Measurements from ENCODE around the gene LIMS2. TPM values are rescaled to one million over a fixed set of nuclear protein-coding genes. Genes with fewer than 3 reads are reported as not detected.

Gene LIMS2, protein sequence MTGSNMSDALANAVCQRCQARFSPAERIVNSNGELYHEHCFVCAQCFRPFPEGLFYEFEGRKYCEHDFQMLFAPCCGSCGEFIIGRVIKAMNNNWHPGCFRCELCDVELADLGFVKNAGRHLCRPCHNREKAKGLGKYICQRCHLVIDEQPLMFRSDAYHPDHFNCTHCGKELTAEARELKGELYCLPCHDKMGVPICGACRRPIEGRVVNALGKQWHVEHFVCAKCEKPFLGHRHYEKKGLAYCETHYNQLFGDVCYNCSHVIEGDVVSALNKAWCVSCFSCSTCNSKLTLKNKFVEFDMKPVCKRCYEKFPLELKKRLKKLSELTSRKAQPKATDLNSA
- total RNA-seq = 24.8 and 28.9 TPM in 2 replicates

DNA sequence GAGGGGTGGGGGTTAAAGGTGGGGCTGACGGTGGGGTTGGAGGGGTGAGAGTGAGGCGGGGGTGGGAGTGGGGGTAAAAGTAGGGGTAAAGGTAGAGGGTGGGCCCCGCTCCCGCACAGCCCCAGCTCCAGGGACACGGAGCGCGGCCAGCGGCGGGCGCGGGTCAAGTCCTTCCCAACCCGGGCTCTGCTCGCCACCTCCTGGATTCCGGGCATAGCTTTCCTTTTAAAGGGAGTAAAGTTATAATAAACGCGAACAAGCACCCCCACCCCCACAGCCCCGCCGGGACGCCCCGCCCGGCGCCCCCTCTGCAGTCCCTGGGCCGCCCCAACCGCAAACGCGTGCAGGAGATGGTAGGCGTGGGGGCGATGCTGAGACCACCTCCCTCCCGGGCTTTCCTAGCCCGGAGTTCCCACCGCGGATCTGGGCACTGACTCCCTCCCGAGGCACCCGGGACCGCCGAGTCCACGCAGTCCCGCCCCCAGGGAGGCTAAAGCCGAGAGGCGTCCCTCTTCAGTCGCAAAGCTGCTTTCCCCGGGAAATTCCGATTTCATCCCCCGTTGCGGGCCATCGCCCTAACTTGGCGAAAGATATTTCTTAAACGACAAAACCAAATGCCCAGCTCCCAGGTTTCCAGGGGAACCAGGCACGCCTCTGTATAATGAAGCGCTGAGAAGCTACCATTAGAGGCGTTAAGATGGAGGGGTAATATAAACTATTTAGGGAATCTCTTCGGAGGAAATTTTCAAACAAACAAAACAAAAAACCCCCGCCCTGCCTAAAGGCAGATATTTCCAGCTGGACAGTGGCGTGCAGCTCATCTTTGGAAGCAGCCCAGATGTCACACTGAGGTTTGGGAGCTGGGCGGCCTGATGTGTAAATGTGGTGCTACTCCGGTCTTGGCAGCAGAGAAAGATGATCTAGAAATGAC, at the start of gene LIMS2:
LIMS2 (minus strand) TSS at position 200 of the 931 bp plus-strand sequence. CDS start 506 bp downstream, outside the sequence.
- H3K4me3 ChIP-seq (ENCODE audit: low read depth, low read length) = peak within 1 kb of the TSS; percentile 77
- DNase-seq (ENCODE audit: low read depth) = peak; percentile 56
- TF ChIP-seq, protein P1, sequence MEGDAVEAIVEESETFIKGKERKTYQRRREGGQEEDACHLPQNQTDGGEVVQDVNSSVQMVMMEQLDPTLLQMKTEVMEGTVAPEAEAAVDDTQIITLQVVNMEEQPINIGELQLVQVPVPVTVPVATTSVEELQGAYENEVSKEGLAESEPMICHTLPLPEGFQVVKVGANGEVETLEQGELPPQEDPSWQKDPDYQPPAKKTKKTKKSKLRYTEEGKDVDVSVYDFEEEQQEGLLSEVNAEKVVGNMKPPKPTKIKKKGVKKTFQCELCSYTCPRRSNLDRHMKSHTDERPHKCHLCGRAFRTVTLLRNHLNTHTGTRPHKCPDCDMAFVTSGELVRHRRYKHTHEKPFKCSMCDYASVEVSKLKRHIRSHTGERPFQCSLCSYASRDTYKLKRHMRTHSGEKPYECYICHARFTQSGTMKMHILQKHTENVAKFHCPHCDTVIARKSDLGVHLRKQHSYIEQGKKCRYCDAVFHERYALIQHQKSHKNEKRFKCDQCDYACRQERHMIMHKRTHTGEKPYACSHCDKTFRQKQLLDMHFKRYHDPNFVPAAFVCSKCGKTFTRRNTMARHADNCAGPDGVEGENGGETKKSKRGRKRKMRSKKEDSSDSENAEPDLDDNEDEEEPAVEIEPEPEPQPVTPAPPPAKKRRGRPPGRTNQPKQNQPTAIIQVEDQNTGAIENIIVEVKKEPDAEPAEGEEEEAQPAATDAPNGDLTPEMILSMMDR (IDR thresholded peaks at IDR 0.05; ENCODE audit: insufficient read depth, low read depth, low read length) = no peak

DNA sequence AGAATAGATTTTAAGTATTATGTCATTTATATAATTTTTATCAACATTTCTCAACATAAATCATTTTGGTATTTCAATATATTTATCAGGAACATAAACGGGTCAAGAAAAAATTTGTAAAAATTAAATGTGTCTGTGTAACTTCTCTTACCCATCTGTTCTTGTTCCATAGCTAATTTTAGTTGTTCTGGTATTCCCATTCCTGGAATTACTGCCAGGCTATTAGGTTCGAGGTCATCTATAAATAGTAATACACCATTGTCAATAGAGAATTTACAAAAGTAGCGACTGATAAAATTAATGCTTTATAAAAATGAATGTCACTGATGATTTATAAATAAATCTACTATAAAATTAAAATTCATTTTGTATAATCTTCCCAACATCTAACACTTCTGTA, 47.5 kb upstream of the LIMS2 start:
- DNase-seq (ENCODE audit: low read depth) = no peak
- H3K4me3 ChIP-seq (ENCODE audit: low read depth, low read length) = no peak overlapping the region
- TF ChIP-seq, protein P1 (IDR thresholded peaks at IDR 0.05; ENCODE audit: insufficient read depth, low read depth, low read length) = no peak

DNA sequence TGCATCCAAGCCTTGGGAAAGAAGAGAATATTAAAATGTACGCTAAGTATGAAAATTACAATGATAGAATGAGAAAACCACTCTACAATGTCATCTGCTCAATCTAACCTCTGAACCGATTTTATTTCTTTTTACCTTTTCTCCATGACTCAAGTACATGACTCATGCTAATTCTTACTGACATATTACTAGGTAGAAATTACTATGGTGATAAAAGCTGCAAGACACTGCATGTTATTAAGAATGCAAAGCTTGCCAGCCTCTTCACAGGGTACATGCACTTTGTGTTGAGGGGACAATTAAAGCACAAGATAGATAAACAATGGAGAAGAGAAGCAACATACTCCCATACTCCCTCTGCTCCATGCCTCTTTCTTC, 46.6 kb upstream of the LIMS2 start:
- no peak for DNase-seq (ENCODE audit: low read depth)
- TF ChIP-seq, protein P1 (IDR thresholded peaks at IDR 0.05; ENCODE audit: insufficient read depth, low read depth, low read length) = no peak
- H3K4me3 ChIP-seq (ENCODE audit: low read depth, low read length) = no peak overlapping the region

DNA sequence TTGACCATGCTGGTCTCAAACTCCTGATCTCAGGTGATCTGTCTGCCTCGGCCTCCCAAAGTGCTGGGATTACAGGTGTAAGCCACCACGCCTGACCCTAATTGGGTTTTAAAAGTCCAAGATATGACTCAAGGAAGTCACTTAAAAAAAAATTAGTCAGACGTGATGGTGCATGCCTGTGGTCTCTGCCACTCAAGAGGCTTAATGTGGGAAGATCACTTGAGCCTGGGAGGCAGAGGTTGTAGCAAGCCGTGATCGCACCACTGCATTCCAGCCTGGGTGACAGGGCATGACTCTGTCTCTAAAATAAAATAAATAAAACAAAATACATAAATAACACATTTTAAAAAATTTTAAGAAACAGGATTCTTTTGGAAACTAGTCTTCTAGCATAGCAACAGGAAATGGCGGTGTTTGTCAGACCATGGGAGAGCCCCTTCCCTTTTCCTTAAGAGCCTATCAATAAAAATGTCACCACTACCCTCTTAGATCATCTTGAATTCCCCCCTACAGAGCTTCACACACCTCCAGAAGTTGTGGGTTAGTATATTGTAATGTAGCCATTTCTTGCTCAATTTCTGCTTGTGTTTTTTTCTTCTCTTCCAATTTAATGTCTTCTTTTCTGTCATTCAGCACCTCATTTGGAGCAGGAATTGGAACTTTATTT, 46.1 kb upstream of the LIMS2 start:
- no peak overlapping the region for H3K4me3 ChIP-seq (ENCODE audit: low read depth, low read length)
- DNase-seq (ENCODE audit: low read depth) = no peak
- TF ChIP-seq, protein P1 (IDR thresholded peaks at IDR 0.05; ENCODE audit: insufficient read depth, low read depth, low read length) = no peak

DNA sequence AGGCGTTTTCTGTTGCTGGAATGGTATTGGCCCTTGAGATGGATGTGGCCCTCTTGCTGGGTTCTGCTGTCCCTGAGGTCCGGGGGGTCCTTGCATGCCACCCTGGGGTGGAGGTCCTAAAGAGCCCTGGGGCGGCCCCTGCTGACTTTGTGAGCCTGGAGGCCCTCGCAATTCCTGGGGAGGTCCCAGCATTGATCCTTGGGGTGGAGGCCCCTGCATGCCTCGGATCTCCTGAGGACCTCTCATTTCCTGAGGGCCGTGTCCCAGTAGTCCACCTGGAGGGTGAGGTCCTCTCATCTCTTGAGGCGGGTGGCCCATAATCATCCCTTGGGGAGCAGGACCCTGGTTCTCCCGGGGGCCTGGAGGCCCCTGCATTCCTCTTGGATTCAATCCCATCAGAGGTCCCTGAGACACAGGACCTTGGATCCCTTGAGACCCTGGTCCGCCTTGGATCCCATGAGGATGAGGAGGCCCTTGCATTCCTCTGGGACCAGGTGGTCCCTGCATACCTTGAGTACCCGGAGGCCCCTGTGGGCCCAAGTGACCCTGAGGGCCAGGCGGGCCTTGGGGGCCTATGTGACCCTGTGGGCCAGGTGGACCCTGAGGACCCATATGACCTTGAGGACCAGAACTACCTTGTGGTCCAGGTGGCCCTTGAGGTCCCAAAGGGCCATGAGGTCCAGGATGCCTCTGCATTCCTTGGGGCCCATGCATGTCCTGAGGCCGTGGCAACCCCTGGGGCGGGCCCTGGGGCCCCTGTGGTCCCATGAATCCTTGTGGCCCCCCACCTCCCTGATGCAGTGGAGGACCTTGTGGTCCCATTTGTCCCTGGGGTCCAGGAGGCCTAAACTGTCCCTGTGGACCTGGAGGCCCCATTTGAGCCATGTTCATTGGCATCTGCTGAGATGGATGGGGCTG, 44.2 kb upstream of the LIMS2 start:
- TF ChIP-seq, protein P1 (IDR thresholded peaks at IDR 0.05; ENCODE audit: insufficient read depth, low read depth, low read length) = no peak
- no peak overlapping the region for H3K4me3 ChIP-seq (ENCODE audit: low read depth, low read length)
- no peak for DNase-seq (ENCODE audit: low read depth)

DNA sequence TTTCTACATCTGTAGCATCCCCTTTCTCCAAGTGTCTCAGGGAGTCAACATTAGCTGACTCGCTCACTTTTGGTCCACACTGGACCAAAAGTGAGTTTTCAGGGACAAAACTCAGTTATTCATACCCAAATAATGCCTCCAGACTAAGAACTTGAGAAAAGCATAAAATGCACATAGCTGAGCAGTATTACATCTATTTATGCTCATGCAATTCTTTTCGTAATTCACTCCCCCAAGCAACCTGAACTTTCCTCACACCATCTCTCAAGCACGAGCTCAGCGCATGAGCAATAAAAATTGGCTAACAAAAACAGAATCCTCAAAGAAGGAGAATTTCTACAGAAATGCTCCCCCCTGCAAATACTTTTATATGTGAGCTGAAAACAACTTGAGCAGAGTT, 42.9 kb upstream of the LIMS2 start:
- H3K4me3 ChIP-seq (ENCODE audit: low read depth, low read length) = no peak overlapping the region
- DNase-seq (ENCODE audit: low read depth) = no peak
- TF ChIP-seq, protein P1 (IDR thresholded peaks at IDR 0.05; ENCODE audit: insufficient read depth, low read depth, low read length) = no peak

Measured in fibroblast of villous mesenchyme (primary cell).